Activated naive CD4-positive, alpha-beta T cell treated with anti-CD3 and anti-CD28 coated beads, Interleukin-2, amount 10 ng/mL, durations not matched to agents 5 hours and 36 hours (primary cell): ENCODE results near the gene LGALS16. TPM values are rescaled to one million over a fixed set of nuclear protein-coding genes. Genes with fewer than 3 reads are reported as not detected.

ENCODE experiments used
- total RNA-seq, 2 experiments: library from RNA; stranded (reverse); gene quantifications; one replicate each; pipeline ENCODE4 v1.2.3, GENCODE V29; 2021

Gene LGALS16
- total RNA-seq = not detected

GRCh38 chr19:39655613-39656012 lies at the start of gene LGALS16:
LGALS16 (plus strand) TSS chr19:39655913; CDS start chr19:39655962, 49 bp downstream.

GRCh38 chr19:39704181-39705044 lies 48.7 kb downstream of the LGALS16 start, which contains the start of gene LGALS14:
LGALS14 (plus strand) TSS chr19:39704481; CDS start chr19:39704529, 48 bp downstream.

Other genes starting within 250 kb of the LGALS16 start
- gene ZFP36, start 249.1 kb upstream of the LGALS16 start, total RNA-seq = 100 to 1,000 TPM; 112 to 120 TPM
- 10 to 100 TPM; 69.1 to 72.5 TPM for gene PLEKHG2, start 243.2 kb upstream of the LGALS16 start, total RNA-seq
- gene RPS16, start 220.0 kb upstream of the LGALS16 start, total RNA-seq = 1,000 to 10,000 TPM; 3,249 to 3,348 TPM
- gene SUPT5H, start 210.3 kb upstream of the LGALS16 start, total RNA-seq = 100 to 1,000 TPM; 145 to 151 TPM
- gene TIMM50, start 175.1 kb upstream of the LGALS16 start, total RNA-seq = 10 to 100 TPM; 45.9 to 46.0 TPM
- under 1 TPM; 0.10 to 0.14 TPM for gene DLL3, start 157.0 kb upstream of the LGALS16 start, total RNA-seq
- not detected for gene SELENOV, start 140.8 kb upstream of the LGALS16 start, total RNA-seq
- 1 to 10 TPM; 4.2 to 4.7 TPM for gene EID2B, start 123.1 kb upstream of the LGALS16 start, total RNA-seq
- gene EID2, start 115.8 kb upstream of the LGALS16 start, total RNA-seq = 10 to 100 TPM; 18.3 to 18.5 TPM
- not detected for gene LGALS13, start 53.4 kb upstream of the LGALS16 start, total RNA-seq
- gene LGALS14, start 48.6 kb downstream of the LGALS16 start, total RNA-seq = under 1 TPM in 1 of 2 experiments, not detected in 1; 0.83 TPM
- gene CLC, start 82.1 kb downstream of the LGALS16 start, total RNA-seq = 1 to 10 TPM in 1 of 2 experiments, under 1 TPM in 1; 0.91 to 1.5 TPM
- not detected for gene LEUTX, start 122.9 kb downstream of the LGALS16 start, total RNA-seq
- gene DYRK1B, start 178.2 kb downstream of the LGALS16 start, total RNA-seq = 10 to 100 TPM; 13.4 to 14.1 TPM
- 100 to 1,000 TPM; 377 to 379 TPM for gene FBL, start 190.5 kb downstream of the LGALS16 start, total RNA-seq